Motor neuron (in vitro differentiated cells): ENCODE measurements around the gene CREBBP. TPM values are rescaled to one million over a fixed set of nuclear protein-coding genes. Genes with fewer than 3 reads are reported as not detected.

Source experiments
- ATAC-seq, 8 experiments: fragments of 200-7000 bp; cut with Tn5 transposase; replicated peaks in 6 of 8; 2 replicates each; pipeline ENCODE4 v1.8.0; 2021; ENCODE audit warnings: mild to moderate bottlenecking in 8 of 8, moderate library complexity in 8 of 8
- H3K27ac ChIP-seq, 2 donors: fragments of 250-450 bp; sonication (Bioruptor Pico); 2 replicates each; pipeline ENCODE4 v1.9.0; 2021; ENCODE audit warnings: antibody characterized with exemption in 2 of 2, mild to moderate bottlenecking in 2 of 2, moderate library complexity in 1 of 2
- H3K4me1 ChIP-seq, 2 donors: fragments of 250-450 bp; sonication (Bioruptor Pico); replicated peaks in 1 of 2; 2 replicates each; pipeline ENCODE4 v1.6.1; 2021; ENCODE audit warnings: antibody characterized with exemption in 2 of 2, mild to moderate bottlenecking in 2 of 2, moderate library complexity in 1 of 2
- H3K4me3 ChIP-seq, 5 donors: fragments of 250-450 bp; sonication (Bioruptor Pico); 2 replicates each; pipeline ENCODE4 v1.9.0; 2021; ENCODE audit warnings: antibody characterized with exemption in 5 of 5, mild to moderate bottlenecking in 5 of 5, moderate library complexity in 4 of 5
- WGBS, 10 experiments: fragments of 450-650 bp; shearing (Covaris generic); methylation state at CpG; one replicate each; pipeline ENCODE4 v1.0.0; 2022; 5-methylcytosine and 5-hydroxymethylcytosine counted together
- in situ Hi-C, 9 experiments: fragments of 400-800 bp; cut with MboI; loops; one replicate each; pipeline ENCODE4 v1.15.0; 2021; ENCODE audit warnings: low sequenced_read_pairs in 9 of 9, low pct_unique_long_range_greater_than_20kb in 2 of 9; ENCODE audit not compliant: unreplicated experiment in 9 of 9
- total RNA-seq, 8 experiments: library from RNA; unstranded; fragments of 300-600 nt; gene quantifications; 2 replicates each; pipeline versions ENCODE4 v1.2.3 to v1.2.4, GENCODE V29; 2022

CREBBP gene
- total RNA-seq, 8 experiments from 2014 or later = 12.1 to 92.4 (median 23.7) TPM

GRCh38 chr16:3789375-3790099 is 91.0 kb downstream of the CREBBP start:
- WGBS, 10 experiments = 56 to 100% (median 95%) methylated on average over 2 to 8 of the region's 8 CpGs
- H3K4me3 ChIP-seq = no peak overlapping the region
- H3K4me1 ChIP-seq = no peaks in the 10 kb centered on the region
- in situ Hi-C loops = no loop called here
- ATAC-seq = no peak
- H3K27ac ChIP-seq = no peak overlapping the region

GRCh38 chr16:3788711-3789374 is 91.7 kb downstream of the CREBBP start:
- Histone ChIP-seq H3K4me3 (no peak overlapping the region), H3K4me1 (no peaks in the 10 kb centered on the region), H3K27ac (no peak overlapping the region)
- in situ Hi-C loops = no loop called here
- no peak for ATAC-seq
- 73 to 100% (median 94%) methylated on average over 1 to 4 of the region's 9 CpGs; no CpG with 5 or more reads in 5 of the 10 experiments for WGBS, 10 experiments

- WGBS, 10 experiments = 80 to 100% (median 97%) methylated on average over 1 to 6 of the region's 10 CpGs; no CpG with 5 or more reads in 4 of the 10 experiments
- Histone ChIP-seq H3K4me3 (no peak overlapping the region), H3K27ac (no peak overlapping the region), H3K4me1 (no peaks in the 10 kb centered on the region)
- in situ Hi-C loops = no loop called here
- ATAC-seq = no peak
These were observed 92.4 kb downstream of the CREBBP start for GRCh38 chr16:3787924-3788661.

GRCh38 chr16:3785413-3785812 is 95.1 kb downstream of the CREBBP start:
- ATAC-seq = no peak
- 80 to 100% (median 94%) methylated on average over 1 to 9 of the region's 12 CpGs; no CpG with 5 or more reads in 3 of the 10 experiments for WGBS, 10 experiments
- in situ Hi-C loops = no loop called here
- H3K4me1 ChIP-seq = no peaks in the 10 kb centered on the region
- H3K27ac ChIP-seq = no peak overlapping the region
- no peak overlapping the region for H3K4me3 ChIP-seq

- ATAC-seq = no peak
- H3K4me3 ChIP-seq = no peak overlapping the region
- H3K27ac ChIP-seq = no peak overlapping the region
- WGBS, 10 experiments = 75 to 100% (median 100%) methylated on average over 1 to 3 of the region's 3 CpGs; no CpG with 5 or more reads in 5 of the 10 experiments
- H3K4me1 ChIP-seq = no peaks in the 10 kb centered on the region
- in situ Hi-C loops = no loop called here
These were observed 97.0 kb downstream of the CREBBP start for GRCh38 chr16:3783516-3783915.

GRCh38 chr16:3782566-3782965 is 97.9 kb downstream of the CREBBP start:
- ATAC-seq = no peak
- Histone ChIP-seq H3K4me1 (no peaks in the 10 kb centered on the region), H3K4me3 (no peak overlapping the region), H3K27ac (no peak overlapping the region)
- in situ Hi-C loops = no loop called here
- 78 to 100% (median 81%) methylated on average over 1 to 7 of the region's 7 CpGs; no CpG with 5 or more reads in 2 of the 10 experiments for WGBS, 10 experiments

- H3K4me3 ChIP-seq = no peak overlapping the region
- in situ Hi-C loops = no loop called here
- ATAC-seq = no peak
- 60 to 100% (median 86%) methylated on average over 1 to 4 of the region's 4 CpGs; no CpG with 5 or more reads in 1 of the 10 experiments for WGBS, 10 experiments
- no peak overlapping the region for H3K27ac ChIP-seq
- H3K4me1 ChIP-seq = no peaks in the 10 kb centered on the region
These were observed 99.1 kb downstream of the CREBBP start for GRCh38 chr16:3781421-3781820.

GRCh38 chr16:3780570-3780969 is 99.9 kb downstream of the CREBBP start:
- 49 to 100% (median 80%) methylated on average over 1 to 6 of the region's 6 CpGs; no CpG with 5 or more reads in 3 of the 10 experiments for WGBS, 10 experiments
- no peaks in the 10 kb centered on the region for H3K4me1 ChIP-seq
- H3K4me3 ChIP-seq = no peak overlapping the region
- ATAC-seq = peak in 2 of 8 experiments; percentile 44 to 65
- H3K27ac ChIP-seq = no peak overlapping the region
- in situ Hi-C loops = no loop called here

GRCh38 chr16:3776316-3776715 is 104.2 kb downstream of the CREBBP start:
- in situ Hi-C loops = no loop called here
- H3K4me1 ChIP-seq = no peaks in the 10 kb centered on the region
- ATAC-seq = no peak
- H3K27ac ChIP-seq = no peak overlapping the region
- H3K4me3 ChIP-seq = no peak overlapping the region
- 50 to 100% (median 100%) methylated on average over 1 to 4 of the region's 4 CpGs; no CpG with 5 or more reads in 2 of the 10 experiments for WGBS, 10 experiments

GRCh38 chr16:3774819-3775218 is 105.7 kb downstream of the CREBBP start:
- ATAC-seq = no peak
- WGBS, 10 experiments = 57 to 100% (median 87%) methylated on average over 1 to 6 of the region's 6 CpGs

GRCh38 chr16:3774156-3774767 is 106.3 kb downstream of the CREBBP start:
- ATAC-seq = no peak
- in situ Hi-C loops = no loop called here
- H3K4me3 ChIP-seq = no peak overlapping the region
- H3K4me1 ChIP-seq = no peaks in the 10 kb centered on the region
- no peak overlapping the region for H3K27ac ChIP-seq
- WGBS, 10 experiments = 22 to 91% (median 71%) methylated on average over 1 to 6 of the region's 6 CpGs; no CpG with 5 or more reads in 2 of the 10 experiments

More at GRCh38 chr16:3774819-3775218, 105.7 kb downstream of the CREBBP start:
- no peak overlapping the region for H3K4me3 ChIP-seq
- in situ Hi-C loops = no loop called here
- no peak overlapping the region for H3K27ac ChIP-seq
- no peaks in the 10 kb centered on the region for H3K4me1 ChIP-seq

- ATAC-seq = no peak
- in situ Hi-C loops = no loop called here
- WGBS, 10 experiments = 67 to 99% (median 89%) methylated on average over 1 to 11 of the region's 14 CpGs
- H3K4me1 ChIP-seq = no peaks in the 10 kb centered on the region
- no peak overlapping the region for H3K27ac ChIP-seq
- H3K4me3 ChIP-seq = no peak overlapping the region
These were observed 106.8 kb downstream of the CREBBP start for GRCh38 chr16:3773663-3774062.

- ATAC-seq = no peak
- H3K4me3 ChIP-seq = no peak overlapping the region
- 80 to 100% (median 100%) methylated on average over 1 to 3 of the region's 5 CpGs; no CpG with 5 or more reads in 4 of the 10 experiments for WGBS, 10 experiments
- no peak overlapping the region for H3K27ac ChIP-seq
- in situ Hi-C loops = no loop called here
- no peaks in the 10 kb centered on the region for H3K4me1 ChIP-seq
These were observed 109.0 kb downstream of the CREBBP start for GRCh38 chr16:3771513-3771912.
